Limb (tissue), 2 donors: ENCODE measurements around the gene NEURL4.
A peak's percentile ranks its signal among the peaks of the same experiment; 100 is the strongest.
"Not testable (repeated sequence)": the region's sequence is repeated elsewhere in the genome, so short reads cannot be mapped to it uniquely, and the experiment has no call there.

Experiments
- DNase-seq, 2 donors: peaks; one replicate each; pipeline ENCODE4 v3.0.0-alpha.2; 2016; ENCODE audit errors: extremely low spot score in 2 of 2

Gene NEURL4

GRCh38 chr17:7347630-7348477, 18.7 kb upstream of the NEURL4 start:
- no peak for DNase-seq

GRCh38 chr17:7346761-7347614, 17.9 kb upstream of the NEURL4 start:
- no peak for DNase-seq

- no peak for DNase-seq
Observed at GRCh38 chr17:7343250-7343649, 14.1 kb upstream of the NEURL4 start.

- no peak for DNase-seq
Observed at GRCh38 chr17:7341842-7342241, 12.7 kb upstream of the NEURL4 start.

- DNase-seq, result no peak
Observed at GRCh38 chr17:7340179-7340578, 11.0 kb upstream of the NEURL4 start.

GRCh38 chr17:7337600-7337999, 8.5 kb upstream of the NEURL4 start:
- not testable (repeated sequence) for DNase-seq

GRCh38 chr17:7336240-7337175, 7.4 kb upstream of the NEURL4 start, which contains the start of gene ACAP1:
TSS of gene ACAP1 (plus strand) at chr17:7336529. CDS start at chr17:7336735, 206 bp downstream.
- no peak for DNase-seq

- DNase-seq, result not testable (repeated sequence)
Observed at GRCh38 chr17:7335765-7336164, 6.6 kb upstream of the NEURL4 start.

GRCh38 chr17:7334938-7335538, 5.9 kb upstream of the NEURL4 start:
- DNase-seq, result no peak

GRCh38 chr17:7332600-7333069, 3.5 kb upstream of the NEURL4 start:
- DNase-seq, result not testable (repeated sequence)

- DNase-seq, result no peak
Observed at GRCh38 chr17:7332111-7332510, 3.0 kb upstream of the NEURL4 start.

GRCh38 chr17:7330638-7331015, 1.5 kb upstream of the NEURL4 start:
- no peak for DNase-seq

GRCh38 chr17:7329997-7330637, 982 bp upstream of the NEURL4 start:
- DNase-seq, result peak; percentile 84 to 89

- DNase-seq, result peak; percentile 98
Observed at GRCh38 chr17:7329374-7329996, 350 bp upstream of the NEURL4 start.

- no peak for DNase-seq
Observed at GRCh38 chr17:7328009-7328408, 1.1 kb downstream of the NEURL4 start.

GRCh38 chr17:7327501-7327900, 1.6 kb downstream of the NEURL4 start:
- no peak for DNase-seq

GRCh38 chr17:7327056-7327455, 2.1 kb downstream of the NEURL4 start:
- no peak for DNase-seq

GRCh38 chr17:7326186-7326585, 2.9 kb downstream of the NEURL4 start:
- DNase-seq, result no peak

GRCh38 chr17:7325031-7325528, 4.1 kb downstream of the NEURL4 start:
- no peak for DNase-seq

GRCh38 chr17:7324438-7324779, 4.7 kb downstream of the NEURL4 start:
- DNase-seq, result no peak
